HepG2 (cell line): Measurements from ENCODE around the gene FAM118A. TPM values are rescaled to one million over a fixed set of nuclear protein-coding genes. Genes with fewer than 3 reads are reported as not detected.

ENCODE experiments used
- ATF1 ChIP-seq: IDR thresholded peaks from 2 replicates; pipeline ENCODE4 v1.6.1; 2016; ENCODE audit warnings: mild to moderate bottlenecking, control low read depth
- JARID2 ChIP-seq: sonication (generic); formaldehyde crosslinking; IDR thresholded peaks from 2 replicates; pipeline ENCODE4 v1.8.1; 2023; ENCODE audit warnings: missing genetic modification reagents, inconsistent platforms; ENCODE audit not compliant: insufficient replicate concordance
- KDM4B ChIP-seq: sonication (generic); formaldehyde crosslinking; IDR thresholded peaks from 2 replicates; pipeline ENCODE4 v1.4.0; 2020; ENCODE audit warnings: missing genetic modification reagents
- MTF2 ChIP-seq: sonication (generic); formaldehyde crosslinking; IDR thresholded peaks from 2 replicates; pipeline ENCODE4 v1.5.0; 2020; ENCODE audit warnings: missing genetic modification reagents, borderline replicate concordance
- NCOA1 ChIP-seq: sonication (generic); formaldehyde crosslinking; IDR thresholded peaks from 2 replicates; pipeline ENCODE4 v1.9.0; 2021; ENCODE audit warnings: missing genetic modification reagents
- REPIN1 ChIP-seq: sonication (generic); formaldehyde crosslinking; IDR thresholded peaks from 2 replicates; pipeline ENCODE4 v1.8.0; 2022; ENCODE audit warnings: missing genetic modification reagents, low read depth, mild to moderate bottlenecking, borderline replicate concordance
- TEAD3 ChIP-seq: optimal IDR thresholded peaks from 2 replicates; pipeline ENCODE3; 2016; ENCODE audit warnings: borderline replicate concordance
- TOPORS ChIP-seq: sonication (generic); formaldehyde crosslinking; IDR thresholded peaks from 2 replicates; pipeline ENCODE4 v1.8.0; 2023; ENCODE audit warnings: mild to moderate bottlenecking, missing genetic modification reagents
- ZBTB42 ChIP-seq: sonication (generic); formaldehyde crosslinking; IDR thresholded peaks from 2 replicates; pipeline ENCODE4 v1.5.0; 2020; ENCODE audit warnings: mild to moderate bottlenecking, missing genetic modification reagents
- ZC3H13 ChIP-seq: sonication (generic); formaldehyde crosslinking; IDR thresholded peaks from 2 replicates; pipeline ENCODE4 v1.8.1; 2023; ENCODE audit warnings: mild to moderate bottlenecking, missing genetic modification reagents, moderate library complexity
- ZNF234 ChIP-seq: sonication (generic); formaldehyde crosslinking; conservative IDR thresholded peaks from 2 replicates; pipeline ENCODE4 v1.5.1; 2020; ENCODE audit warnings: mild to moderate bottlenecking, missing genetic modification reagents
- ZNF282 ChIP-seq: fragments of 450-650 bp; IDR thresholded peaks from 2 replicates; pipeline ENCODE4 v1.6.1; 2018; ENCODE audit not compliant: partially characterized antibody
- ZNF451 ChIP-seq: sonication (generic); formaldehyde crosslinking; IDR thresholded peaks from 2 replicates; pipeline ENCODE4 v1.5.0; 2020; ENCODE audit warnings: mild to moderate bottlenecking, missing genetic modification reagents
- ZNF501 ChIP-seq: sonication (generic); formaldehyde crosslinking; IDR thresholded peaks from 2 replicates; pipeline ENCODE4 v1.5.1; 2020; ENCODE audit warnings: mild to moderate bottlenecking, moderate library complexity, missing genetic modification reagents
- ZNF670 ChIP-seq: sonication (generic); formaldehyde crosslinking; IDR thresholded peaks from 2 replicates; pipeline ENCODE4 v1.8.0; 2022; ENCODE audit warnings: mild to moderate bottlenecking, missing genetic modification reagents, borderline replicate concordance
- polyA plus RNA-seq, 8 experiments: library from polyadenylated mRNA; depleted of rRNA in 3 of 8; stranded (reverse) in 7 of 8; unstranded in 1 of 8; fragments of >200 nt; fragmentation: Illumina TruSeq in 4 of 8; extraction: Trizol in 4 of 8; gene quantifications; 2 replicates each; pipeline versions ENCODE4 v1.2.1 to v1.2.3, GENCODE V29; 2011 to 2016; ENCODE audit warnings: low read depth in 4 of 8, missing spikeins in 1 of 8, mixed read lengths in 1 of 8; ENCODE audit not compliant: insufficient read depth in 1 of 8
- total RNA-seq, 5 experiments: library from RNA; depleted of rRNA; stranded (reverse); fragments of >200 nt; fragmentation: Illumina TruSeq; extraction: Trizol; gene quantifications; 2 replicates each; pipeline ENCODE4 v1.2.3, GENCODE V29; 2016; ENCODE audit warnings: low read depth in 1 of 5
- TF ChIP-seq, protein P1 (sequence below): sonication (generic); formaldehyde crosslinking; IDR thresholded peaks from 2 replicates; pipeline ENCODE4 v1.4.0; 2020; ENCODE audit warnings: missing genetic modification reagents
- TF ChIP-seq, protein P2 (sequence below): sonication (generic); formaldehyde crosslinking; IDR thresholded peaks from 2 replicates; pipeline ENCODE4 v1.5.0; 2020; ENCODE audit warnings: mild to moderate bottlenecking, missing genetic modification reagents, moderate library complexity
- TF ChIP-seq, protein P3 (sequence below): sonication (generic); formaldehyde crosslinking; IDR thresholded peaks from 2 replicates; pipeline ENCODE4 v1.4.0; 2020; ENCODE audit warnings: low read depth, mild to moderate bottlenecking, missing genetic modification reagents
- TF ChIP-seq, protein P4 (sequence below): IDR thresholded peaks from 2 replicates; pipeline ENCODE4 v1.4.0; 2020; ENCODE audit warnings: mild to moderate bottlenecking, missing genetic modification reagents

FAM118A gene
- total and polyA plus RNA-seq, 2 of the 13 experiments (the other 11 are each of a cell fraction or from before 2014, with no cell fraction given) = 36.7 to 48.2 TPM

DNA sequence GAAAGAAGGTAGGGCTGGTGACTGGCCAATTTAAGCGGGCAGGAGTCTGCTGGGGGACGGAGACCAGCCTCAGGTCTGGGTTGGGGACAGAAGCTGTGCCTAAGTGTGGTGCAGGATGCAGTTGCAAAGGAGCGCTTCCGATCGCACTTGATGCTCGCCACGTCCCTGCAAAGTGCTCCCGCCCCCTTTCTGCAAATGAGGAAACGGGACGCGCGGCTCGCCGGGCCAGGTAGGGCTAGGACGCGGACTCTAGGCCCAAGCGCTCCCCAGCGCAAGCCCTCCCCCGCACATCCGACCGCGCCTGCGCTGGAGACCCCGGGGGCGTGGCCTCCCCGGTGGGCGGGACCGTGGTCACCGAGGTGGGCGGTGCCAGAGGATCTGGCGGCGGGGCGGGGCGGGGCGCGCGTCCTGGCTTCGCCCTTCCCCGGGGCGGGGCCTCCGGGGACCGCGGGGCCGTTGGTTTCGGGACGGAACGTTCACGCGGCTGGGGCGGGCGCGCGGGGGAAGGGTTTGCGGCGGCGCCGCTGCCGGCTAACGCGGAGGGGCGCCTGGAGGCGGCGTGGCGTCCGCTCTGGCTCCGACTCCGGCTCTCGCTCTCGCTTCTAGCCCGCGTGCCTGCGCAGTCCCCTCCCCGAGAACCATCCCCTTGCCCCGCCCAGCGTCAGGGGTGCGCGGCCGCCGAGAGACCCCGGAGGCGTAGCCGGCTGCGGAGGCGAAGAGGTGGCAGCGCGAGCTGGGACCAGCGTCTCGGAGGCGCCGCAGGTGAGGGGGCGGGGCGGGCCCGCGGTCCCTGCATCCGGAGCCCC, at the start of gene FAM118A (continued):
- TF ChIP-seq, protein P1, sequence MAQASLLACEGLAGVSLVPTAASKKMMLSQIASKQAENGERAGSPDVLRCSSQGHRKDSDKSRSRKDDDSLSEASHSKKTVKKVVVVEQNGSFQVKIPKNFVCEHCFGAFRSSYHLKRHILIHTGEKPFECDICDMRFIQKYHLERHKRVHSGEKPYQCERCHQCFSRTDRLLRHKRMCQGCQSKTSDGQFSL (CRISPR knock-in tag) = no peak; the same call in 1 of the 2 replicates
- TF ChIP-seq ATF1 (CRISPR knock-in tag) (no peak), ZBTB42 (CRISPR knock-in tag) (no peak), ZNF234 (CRISPR knock-in tag) (no peak), ZC3H13 (CRISPR knock-in tag) (peak; percentile 73; the same call in 1 of the 2 replicates), NCOA1 (CRISPR knock-in tag) (no peak), TOPORS (CRISPR knock-in tag) (peak; percentile 71), MTF2 (0 out of 2 replicates have a peak, but pooled peaks have one; percentile 16), JARID2 (CRISPR knock-in tag) (no peak), KDM4B (no peak), ZNF282 (no peak), ZNF501 (no peak), TEAD3 (CRISPR knock-in tag) (no peak), REPIN1 (CRISPR knock-in tag) (peak; percentile 80; the same call in 1 of the 2 replicates), ZNF451 (0 out of 2 replicates have a peak, but pooled peaks have one; percentile 63), ZNF670 (CRISPR knock-in tag) (peak; percentile 76; the same call in 1 of the 2 replicates)
- TF ChIP-seq, protein P2, sequence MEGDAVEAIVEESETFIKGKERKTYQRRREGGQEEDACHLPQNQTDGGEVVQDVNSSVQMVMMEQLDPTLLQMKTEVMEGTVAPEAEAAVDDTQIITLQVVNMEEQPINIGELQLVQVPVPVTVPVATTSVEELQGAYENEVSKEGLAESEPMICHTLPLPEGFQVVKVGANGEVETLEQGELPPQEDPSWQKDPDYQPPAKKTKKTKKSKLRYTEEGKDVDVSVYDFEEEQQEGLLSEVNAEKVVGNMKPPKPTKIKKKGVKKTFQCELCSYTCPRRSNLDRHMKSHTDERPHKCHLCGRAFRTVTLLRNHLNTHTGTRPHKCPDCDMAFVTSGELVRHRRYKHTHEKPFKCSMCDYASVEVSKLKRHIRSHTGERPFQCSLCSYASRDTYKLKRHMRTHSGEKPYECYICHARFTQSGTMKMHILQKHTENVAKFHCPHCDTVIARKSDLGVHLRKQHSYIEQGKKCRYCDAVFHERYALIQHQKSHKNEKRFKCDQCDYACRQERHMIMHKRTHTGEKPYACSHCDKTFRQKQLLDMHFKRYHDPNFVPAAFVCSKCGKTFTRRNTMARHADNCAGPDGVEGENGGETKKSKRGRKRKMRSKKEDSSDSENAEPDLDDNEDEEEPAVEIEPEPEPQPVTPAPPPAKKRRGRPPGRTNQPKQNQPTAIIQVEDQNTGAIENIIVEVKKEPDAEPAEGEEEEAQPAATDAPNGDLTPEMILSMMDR (CRISPR knock-in tag) = peak; percentile 44
- TF ChIP-seq, protein P3, sequence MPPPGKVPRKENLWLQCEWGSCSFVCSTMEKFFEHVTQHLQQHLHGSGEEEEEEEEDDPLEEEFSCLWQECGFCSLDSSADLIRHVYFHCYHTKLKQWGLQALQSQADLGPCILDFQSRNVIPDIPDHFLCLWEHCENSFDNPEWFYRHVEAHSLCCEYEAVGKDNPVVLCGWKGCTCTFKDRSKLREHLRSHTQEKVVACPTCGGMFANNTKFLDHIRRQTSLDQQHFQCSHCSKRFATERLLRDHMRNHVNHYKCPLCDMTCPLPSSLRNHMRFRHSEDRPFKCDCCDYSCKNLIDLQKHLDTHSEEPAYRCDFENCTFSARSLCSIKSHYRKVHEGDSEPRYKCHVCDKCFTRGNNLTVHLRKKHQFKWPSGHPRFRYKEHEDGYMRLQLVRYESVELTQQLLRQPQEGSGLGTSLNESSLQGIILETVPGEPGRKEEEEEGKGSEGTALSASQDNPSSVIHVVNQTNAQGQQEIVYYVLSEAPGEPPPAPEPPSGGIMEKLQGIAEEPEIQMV (CRISPR knock-in tag) = no peak
- TF ChIP-seq, protein P4, sequence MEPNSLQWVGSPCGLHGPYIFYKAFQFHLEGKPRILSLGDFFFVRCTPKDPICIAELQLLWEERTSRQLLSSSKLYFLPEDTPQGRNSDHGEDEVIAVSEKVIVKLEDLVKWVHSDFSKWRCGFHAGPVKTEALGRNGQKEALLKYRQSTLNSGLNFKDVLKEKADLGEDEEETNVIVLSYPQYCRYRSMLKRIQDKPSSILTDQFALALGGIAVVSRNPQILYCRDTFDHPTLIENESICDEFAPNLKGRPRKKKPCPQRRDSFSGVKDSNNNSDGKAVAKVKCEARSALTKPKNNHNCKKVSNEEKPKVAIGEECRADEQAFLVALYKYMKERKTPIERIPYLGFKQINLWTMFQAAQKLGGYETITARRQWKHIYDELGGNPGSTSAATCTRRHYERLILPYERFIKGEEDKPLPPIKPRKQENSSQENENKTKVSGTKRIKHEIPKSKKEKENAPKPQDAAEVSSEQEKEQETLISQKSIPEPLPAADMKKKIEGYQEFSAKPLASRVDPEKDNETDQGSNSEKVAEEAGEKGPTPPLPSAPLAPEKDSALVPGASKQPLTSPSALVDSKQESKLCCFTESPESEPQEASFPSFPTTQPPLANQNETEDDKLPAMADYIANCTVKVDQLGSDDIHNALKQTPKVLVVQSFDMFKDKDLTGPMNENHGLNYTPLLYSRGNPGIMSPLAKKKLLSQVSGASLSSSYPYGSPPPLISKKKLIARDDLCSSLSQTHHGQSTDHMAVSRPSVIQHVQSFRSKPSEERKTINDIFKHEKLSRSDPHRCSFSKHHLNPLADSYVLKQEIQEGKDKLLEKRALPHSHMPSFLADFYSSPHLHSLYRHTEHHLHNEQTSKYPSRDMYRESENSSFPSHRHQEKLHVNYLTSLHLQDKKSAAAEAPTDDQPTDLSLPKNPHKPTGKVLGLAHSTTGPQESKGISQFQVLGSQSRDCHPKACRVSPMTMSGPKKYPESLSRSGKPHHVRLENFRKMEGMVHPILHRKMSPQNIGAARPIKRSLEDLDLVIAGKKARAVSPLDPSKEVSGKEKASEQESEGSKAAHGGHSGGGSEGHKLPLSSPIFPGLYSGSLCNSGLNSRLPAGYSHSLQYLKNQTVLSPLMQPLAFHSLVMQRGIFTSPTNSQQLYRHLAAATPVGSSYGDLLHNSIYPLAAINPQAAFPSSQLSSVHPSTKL (CRISPR knock-in tag) = 0 out of 2 replicates have a peak, but pooled peaks have one; percentile 14
